KOPT-K1 (cell line): ENCODE measurements around the gene FUBP3.

Source experiments
- H3K27ac ChIP-seq: fragments of 200-600 bp; sonication (generic); 2 replicates; pipeline ENCODE4 v1.5.1; 2016; ENCODE audit warnings: antibody characterized with exemption, mild to moderate bottlenecking, low read depth, low read length; ENCODE audit not compliant: poor library complexity, severe bottlenecking
- H3K36me3 ChIP-seq: fragments of 200-600 bp; sonication (generic); 2 replicates; pipeline ENCODE4 v1.5.1; 2017; ENCODE audit warnings: antibody characterized with exemption, mild to moderate bottlenecking, low read length, moderate library complexity; ENCODE audit not compliant: insufficient read depth
- H3K9me3 ChIP-seq: fragments of 200-600 bp; sonication (generic); 2 replicates; pipeline ENCODE4 v1.5.1; 2017; ENCODE audit warnings: antibody characterized with exemption, low read length, mild to moderate bottlenecking; ENCODE audit not compliant: insufficient read depth, poor library complexity, severe bottlenecking

Gene FUBP3

GRCh38 chr9:130581766-130582165 is 2.4 kb downstream of the FUBP3 start:
- Histone ChIP-seq H3K36me3 (peaks cover 28% of the 10 kb centered on the region), H3K9me3 (no peaks in the 10 kb centered on the region)

DNA sequence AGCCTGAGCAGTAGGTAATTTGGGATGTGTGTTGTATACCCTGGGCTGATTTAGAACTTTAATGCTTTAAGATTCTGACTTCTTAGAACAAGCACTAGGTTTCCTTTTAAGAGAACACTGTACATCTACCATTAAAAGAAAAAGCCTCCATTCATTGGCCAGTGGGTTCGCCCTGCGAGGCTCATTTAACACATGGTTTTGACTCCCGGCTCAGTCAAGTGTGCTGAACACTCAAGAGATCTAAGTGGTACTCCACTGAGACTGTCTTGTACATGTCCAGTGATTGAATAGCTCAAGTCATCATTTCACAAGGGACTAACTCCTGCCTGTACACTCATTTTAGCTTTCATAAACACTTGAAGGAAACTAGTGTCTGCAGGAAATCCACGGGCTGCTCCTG is 3.9 kb downstream of the FUBP3 start:
- Histone ChIP-seq H3K27ac (no peak overlapping the region), H3K36me3 (peaks cover 35% of the 10 kb centered on the region), H3K9me3 (no peaks in the 10 kb centered on the region)

More at GRCh38 chr9:130581766-130582165, 2.4 kb downstream of the FUBP3 start:
- no peak overlapping the region for H3K27ac ChIP-seq

DNA sequence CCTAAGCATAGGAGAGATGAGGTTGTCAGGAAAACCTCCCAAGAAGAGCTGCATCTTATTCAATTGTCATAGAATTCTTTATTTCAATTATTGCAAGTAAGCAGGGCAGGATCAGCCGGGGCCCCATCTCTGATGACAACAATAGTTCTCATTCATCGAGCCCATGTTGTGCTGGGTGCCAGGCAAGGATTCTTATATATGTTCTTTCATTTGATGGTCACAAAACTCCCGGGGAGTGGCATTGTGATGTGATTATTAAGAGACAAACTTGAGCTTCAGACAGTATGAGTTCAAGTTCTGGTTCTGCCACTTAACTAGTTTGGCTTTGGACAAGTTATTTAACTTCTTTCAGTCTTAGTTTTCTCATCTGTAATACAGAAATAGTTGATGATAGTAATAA is 8.5 kb downstream of the FUBP3 start:
- peaks cover 25% of the 10 kb centered on the region for H3K36me3 ChIP-seq
- H3K27ac ChIP-seq = no peak overlapping the region
- no peaks in the 10 kb centered on the region for H3K9me3 ChIP-seq

DNA sequence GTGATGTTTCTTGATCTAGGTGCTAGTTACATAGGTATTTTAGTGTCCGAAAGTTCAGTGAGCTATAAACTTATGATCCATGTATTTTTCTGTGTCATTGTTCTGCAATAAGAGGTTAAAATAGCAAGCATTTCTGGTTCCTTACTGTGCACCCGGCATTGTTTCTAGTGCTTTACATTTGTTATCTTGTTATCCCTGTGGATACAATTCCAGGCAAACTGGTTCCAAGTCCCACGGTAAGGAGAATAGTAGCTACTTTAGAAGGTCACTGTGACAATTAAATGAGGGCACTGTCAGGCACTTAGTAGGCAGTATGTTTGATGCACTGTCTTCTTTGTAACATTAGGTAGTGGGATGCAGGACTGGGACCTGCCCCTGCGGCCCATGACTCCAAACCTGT is 9.0 kb downstream of the FUBP3 start:
- Histone ChIP-seq H3K9me3 (no peaks in the 10 kb centered on the region), H3K27ac (no peak overlapping the region), H3K36me3 (peaks cover 25% of the 10 kb centered on the region; the same call in 1 of the 2 replicates)

DNA sequence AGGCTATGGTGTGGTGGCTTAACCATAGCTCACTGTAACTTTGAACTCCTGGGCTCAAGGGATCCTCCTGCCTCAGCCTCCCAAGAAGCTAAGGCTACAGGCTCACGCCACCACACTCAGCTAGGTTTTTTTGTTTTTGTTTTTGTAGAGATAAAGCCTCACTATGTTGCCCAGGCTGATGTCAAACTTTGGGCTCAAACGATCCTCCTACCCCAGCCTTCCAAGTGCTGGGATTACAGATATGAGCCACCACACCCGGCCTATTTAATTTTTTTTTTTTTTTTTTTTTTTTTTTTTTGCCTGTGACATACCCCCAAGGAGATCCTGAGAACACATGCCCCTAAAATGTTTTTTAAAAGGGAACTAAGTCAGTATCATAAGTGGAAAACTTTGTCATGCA is 10.4 kb downstream of the FUBP3 start:
- H3K9me3 ChIP-seq = no peaks in the 10 kb centered on the region
- H3K27ac ChIP-seq = no peak overlapping the region
- H3K36me3 ChIP-seq = peaks cover 29% of the 10 kb centered on the region; the same call in 1 of the 2 replicates

GRCh38 chr9:130590305-130590704 is 10.9 kb downstream of the FUBP3 start:
- H3K27ac ChIP-seq = no peak overlapping the region
- no peaks in the 10 kb centered on the region for H3K9me3 ChIP-seq
- peaks cover 33% of the 10 kb centered on the region for H3K36me3 ChIP-seq

DNA sequence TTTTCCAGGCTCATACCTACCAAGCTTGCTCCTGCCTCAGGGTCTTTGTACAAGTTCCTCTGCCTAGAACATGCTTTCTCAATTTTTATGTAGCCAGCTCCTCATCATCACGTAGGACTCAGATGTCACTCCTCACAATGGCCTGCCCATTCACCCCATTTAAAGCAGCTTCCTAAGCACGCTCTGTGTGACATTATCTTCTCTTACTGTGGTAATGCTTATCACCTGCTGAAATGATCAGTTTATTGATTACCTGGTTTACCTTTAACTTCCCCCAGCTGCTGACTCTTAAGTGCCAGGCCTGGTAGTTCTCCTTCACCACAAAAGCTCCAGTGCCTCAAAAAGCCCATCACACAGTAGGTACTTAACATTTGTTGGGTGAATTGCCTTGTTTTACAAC is 13.6 kb downstream of the FUBP3 start:
- Histone ChIP-seq H3K9me3 (no peaks in the 10 kb centered on the region), H3K36me3 (peaks cover 51% of the 10 kb centered on the region), H3K27ac (no peak overlapping the region)

GRCh38 chr9:130597228-130597627 is 17.9 kb downstream of the FUBP3 start:
- no peaks in the 10 kb centered on the region for H3K9me3 ChIP-seq
- no peak overlapping the region for H3K27ac ChIP-seq
- H3K36me3 ChIP-seq = peaks cover 74% of the 10 kb centered on the region

DNA sequence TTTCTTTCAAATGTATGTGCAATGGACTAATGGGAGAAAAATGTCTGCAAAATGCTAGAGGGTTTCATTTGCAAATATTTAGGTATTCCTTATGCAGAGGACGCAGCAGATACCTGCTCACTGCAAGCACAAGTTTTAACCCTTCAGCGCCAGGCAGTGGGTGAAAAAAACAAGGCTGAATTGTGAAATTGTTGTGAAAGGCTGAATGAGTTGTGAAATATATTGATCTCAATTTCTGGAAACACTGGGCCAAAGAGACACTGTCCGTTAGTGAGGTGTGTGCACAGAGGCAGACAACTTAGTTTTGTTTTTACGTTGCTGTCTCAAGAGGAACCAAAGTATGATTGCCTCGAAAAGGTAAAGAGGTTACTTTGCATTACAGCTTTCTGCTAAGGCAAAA is 18.8 kb downstream of the FUBP3 start:
- Histone ChIP-seq H3K9me3 (no peaks in the 10 kb centered on the region), H3K27ac (no peak overlapping the region), H3K36me3 (peaks cover 70% of the 10 kb centered on the region)

DNA sequence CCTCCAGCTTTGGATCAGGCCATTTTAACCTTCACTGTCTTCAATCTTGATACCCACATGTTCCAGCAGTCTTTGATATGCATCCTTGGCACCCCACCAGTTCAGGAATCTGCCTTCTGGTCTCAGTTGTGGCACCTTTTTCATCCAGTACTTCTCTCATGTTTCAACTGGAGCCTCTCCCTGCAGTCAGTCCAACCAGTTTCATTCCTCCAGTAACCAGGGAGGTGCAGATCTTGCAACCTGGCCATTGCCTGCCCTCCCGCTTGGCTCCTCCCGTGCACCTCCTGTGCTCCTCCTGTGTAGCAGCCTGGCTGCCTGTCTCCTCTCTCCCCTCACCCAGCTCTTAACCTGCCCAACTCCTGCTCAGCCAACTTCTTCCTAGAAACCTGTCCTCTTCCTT is 20.2 kb downstream of the FUBP3 start:
- peaks cover 75% of the 10 kb centered on the region for H3K36me3 ChIP-seq
- H3K27ac ChIP-seq = no peak overlapping the region
- H3K9me3 ChIP-seq = no peaks in the 10 kb centered on the region

DNA sequence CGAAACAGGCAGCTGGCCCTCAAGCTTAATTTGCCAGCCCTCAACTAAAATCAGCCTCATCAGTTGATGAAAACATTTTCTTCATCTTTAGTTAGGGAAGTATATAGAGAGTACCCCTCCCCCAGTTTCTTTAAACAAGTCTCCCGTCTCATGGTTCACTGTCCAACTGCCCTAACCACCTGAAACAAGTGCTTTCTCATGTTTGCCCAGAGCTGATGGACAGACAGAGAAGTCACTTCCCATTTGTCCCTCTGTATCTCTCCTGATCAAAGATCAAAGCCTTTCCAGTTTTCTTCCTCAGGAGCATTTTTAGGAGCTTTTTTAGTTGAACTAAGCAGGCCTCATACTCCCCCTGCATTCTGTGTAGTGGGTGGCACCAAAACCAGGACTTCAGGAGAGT is 21.7 kb downstream of the FUBP3 start:
- peaks cover 69% of the 10 kb centered on the region for H3K36me3 ChIP-seq
- H3K9me3 ChIP-seq = no peaks in the 10 kb centered on the region
- H3K27ac ChIP-seq = no peak overlapping the region

DNA sequence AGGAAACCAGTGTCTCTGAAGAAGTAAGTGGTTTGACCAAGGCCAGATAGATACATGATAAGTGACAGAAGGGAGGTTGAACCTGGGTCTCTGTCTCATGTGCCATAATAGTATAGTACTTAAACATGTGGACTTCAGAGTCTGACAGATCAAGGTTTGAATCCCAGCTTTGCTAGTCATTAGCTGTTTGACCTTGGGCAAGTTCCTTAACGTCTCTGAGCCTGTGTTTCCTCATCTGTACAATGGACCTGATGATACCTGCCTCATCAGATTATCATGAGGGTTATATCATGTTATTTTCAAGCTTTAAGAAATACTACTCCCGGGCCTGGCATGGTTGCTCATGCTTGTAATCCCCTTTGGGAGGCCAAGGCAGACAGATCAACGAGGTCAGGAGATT is 24.9 kb downstream of the FUBP3 start:
- no peak overlapping the region for H3K27ac ChIP-seq
- no peaks in the 10 kb centered on the region for H3K9me3 ChIP-seq
- peaks cover 62% of the 10 kb centered on the region for H3K36me3 ChIP-seq

DNA sequence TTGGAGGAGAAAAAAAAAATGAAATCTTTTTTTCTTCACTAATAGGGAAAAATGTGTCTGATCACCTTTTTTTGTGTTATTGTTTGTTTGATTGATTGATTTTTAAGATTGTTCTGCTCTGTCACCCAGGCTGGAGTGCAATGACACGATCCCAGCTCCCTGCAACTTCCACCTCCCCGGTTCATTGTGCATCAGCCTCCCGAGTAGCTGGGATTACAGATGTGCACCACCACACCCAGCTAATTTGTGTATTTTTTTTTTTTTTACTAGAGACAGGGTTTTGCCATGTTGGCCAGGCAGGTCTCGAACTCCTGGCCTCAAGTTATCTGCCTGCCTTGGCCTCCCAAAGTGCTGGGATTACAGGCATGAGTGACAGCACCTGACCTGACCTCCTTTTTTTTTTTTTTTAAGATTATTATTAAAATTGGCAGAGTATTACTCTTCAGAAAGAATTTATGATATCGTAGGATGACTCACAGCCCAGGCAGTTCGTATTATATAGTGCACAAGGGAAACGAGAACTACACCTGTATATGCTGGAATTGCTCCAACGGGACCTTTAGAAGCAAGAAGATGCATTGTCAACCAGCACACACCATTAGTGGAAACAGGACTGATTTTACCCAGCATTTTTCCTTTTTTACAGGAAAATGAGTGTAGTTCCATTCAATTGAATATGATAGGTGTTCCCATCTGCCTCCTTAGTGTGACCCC is 27.7 kb downstream of the FUBP3 start:
- H3K9me3 ChIP-seq = no peaks in the 10 kb centered on the region
- H3K36me3 ChIP-seq = peaks cover 70% of the 10 kb centered on the region

DNA sequence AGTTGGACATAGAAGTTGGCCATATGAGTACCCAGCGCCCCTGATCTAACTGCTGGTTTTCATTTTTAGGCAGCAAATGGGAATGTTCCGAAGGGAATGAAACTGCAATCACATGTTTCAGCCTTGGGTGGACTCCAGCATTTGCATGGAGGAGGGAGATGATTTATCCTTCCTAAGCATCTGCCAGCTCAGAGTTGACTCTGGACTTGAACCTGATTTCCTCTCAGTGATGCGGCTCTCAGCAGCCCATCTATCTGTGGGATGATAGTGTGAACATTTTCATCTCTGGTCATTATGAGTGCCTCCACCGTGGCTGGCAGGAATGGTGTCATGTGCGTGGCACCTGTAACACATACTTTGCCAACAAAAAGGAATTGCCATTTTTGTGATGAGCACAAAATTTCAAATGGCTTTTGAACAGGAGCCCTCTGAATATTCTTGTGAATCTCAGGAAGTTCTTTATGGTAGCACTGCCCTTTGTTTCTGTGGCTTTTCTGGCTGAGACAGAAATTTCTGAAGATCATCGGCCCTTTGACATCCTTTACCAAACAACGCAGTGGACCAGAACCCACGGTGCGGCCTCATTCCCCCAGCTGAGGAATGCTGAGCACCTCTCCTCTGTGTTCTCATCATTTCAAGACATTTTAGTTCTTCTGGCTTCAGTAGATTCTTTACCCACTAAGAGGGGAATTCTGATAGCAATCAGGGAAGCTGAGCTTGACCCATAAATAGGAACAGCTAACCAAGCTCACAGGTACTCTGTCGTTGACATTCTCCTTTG is 28.5 kb downstream of the FUBP3 start:
- Histone ChIP-seq H3K27ac (no peak overlapping the region), H3K36me3 (peaks cover 71% of the 10 kb centered on the region), H3K9me3 (no peaks in the 10 kb centered on the region)

More for the DNA sequence above, 27.7 kb downstream of the FUBP3 start:
- H3K27ac ChIP-seq = no peak overlapping the region

- no peak overlapping the region for H3K27ac ChIP-seq
- no peaks in the 10 kb centered on the region for H3K9me3 ChIP-seq
- H3K36me3 ChIP-seq = peaks cover 75% of the 10 kb centered on the region
These were observed 29.3 kb downstream of the FUBP3 start for GRCh38 chr9:130608554-130609134.
